ENCODE results near the gene GSTM5. TPM values are rescaled to one million over a fixed set of nuclear protein-coding genes. Genes with fewer than 3 reads are reported as not detected.

Gene GSTM5
- polyA plus RNA-seq, 1 donor = 7.2 TPM

GRCh38 chr1:109759513-109760334, 47.7 kb downstream of the GSTM5 start:
- peaks cover 29% of the 10 kb centered on the region for H3K4me1 ChIP-seq (ENCODE audit: control insufficient read depth, insufficient read depth, low read length)
- no peaks in the 10 kb centered on the region for H3K27me3 ChIP-seq (ENCODE audit: control insufficient read depth, insufficient read depth, low read length)
- no peaks in the 10 kb centered on the region for H3K9me3 ChIP-seq (ENCODE audit: control insufficient read depth, low read depth, low read length)
- no peak overlapping the region for H3K4me3 ChIP-seq (ENCODE audit: low read length)
- 90% methylated on average over 2 of the region's 11 CpGs for WGBS (ENCODE audit: insufficient coverage, low lambda C conversion rate)
- no peak for DNase-seq
- peaks cover 63% of the 10 kb centered on the region for H3K36me3 ChIP-seq (ENCODE audit: control insufficient read depth, insufficient read depth, low read length)
- no peak overlapping the region for H3K27ac ChIP-seq (ENCODE audit: low read length)

- Histone ChIP-seq H3K9me3 (ENCODE audit: control insufficient read depth, low read depth, low read length) (no peaks in the 10 kb centered on the region), H3K27ac (ENCODE audit: low read length) (no peak overlapping the region), H3K4me1 (ENCODE audit: control insufficient read depth, insufficient read depth, low read length) (peaks cover 39% of the 10 kb centered on the region), H3K36me3 (ENCODE audit: control insufficient read depth, insufficient read depth, low read length) (peaks cover 59% of the 10 kb centered on the region), H3K4me3 (ENCODE audit: low read length) (no peak overlapping the region), H3K27me3 (ENCODE audit: control insufficient read depth, insufficient read depth, low read length) (no peaks in the 10 kb centered on the region)
- WGBS (ENCODE audit: insufficient coverage, low lambda C conversion rate) = no CpG with 5 or more reads among the region's 7 CpGs
- DNase-seq = no peak
Observed at GRCh38 chr1:109760581-109761226, 48.7 kb downstream of the GSTM5 start.

GRCh38 chr1:109761227-109762038, 49.4 kb downstream of the GSTM5 start:
- H3K27me3 ChIP-seq (ENCODE audit: control insufficient read depth, insufficient read depth, low read length) = no peaks in the 10 kb centered on the region
- H3K27ac ChIP-seq (ENCODE audit: low read length) = no peak overlapping the region
- H3K4me3 ChIP-seq (ENCODE audit: low read length) = peak overlapping the region; percentile 92
- WGBS (ENCODE audit: insufficient coverage, low lambda C conversion rate) = 20% methylated on average over 1 of the region's 14 CpGs
- no peak for DNase-seq
- H3K4me1 ChIP-seq (ENCODE audit: control insufficient read depth, insufficient read depth, low read length) = peaks cover 46% of the 10 kb centered on the region
- no peaks in the 10 kb centered on the region for H3K9me3 ChIP-seq (ENCODE audit: control insufficient read depth, low read depth, low read length)
- peaks cover 53% of the 10 kb centered on the region for H3K36me3 ChIP-seq (ENCODE audit: control insufficient read depth, insufficient read depth, low read length)

GRCh38 chr1:109762039-109762585, 50.1 kb downstream of the GSTM5 start:
- no peak for DNase-seq
- no peaks in the 10 kb centered on the region for H3K9me3 ChIP-seq (ENCODE audit: control insufficient read depth, low read depth, low read length)

DNA sequence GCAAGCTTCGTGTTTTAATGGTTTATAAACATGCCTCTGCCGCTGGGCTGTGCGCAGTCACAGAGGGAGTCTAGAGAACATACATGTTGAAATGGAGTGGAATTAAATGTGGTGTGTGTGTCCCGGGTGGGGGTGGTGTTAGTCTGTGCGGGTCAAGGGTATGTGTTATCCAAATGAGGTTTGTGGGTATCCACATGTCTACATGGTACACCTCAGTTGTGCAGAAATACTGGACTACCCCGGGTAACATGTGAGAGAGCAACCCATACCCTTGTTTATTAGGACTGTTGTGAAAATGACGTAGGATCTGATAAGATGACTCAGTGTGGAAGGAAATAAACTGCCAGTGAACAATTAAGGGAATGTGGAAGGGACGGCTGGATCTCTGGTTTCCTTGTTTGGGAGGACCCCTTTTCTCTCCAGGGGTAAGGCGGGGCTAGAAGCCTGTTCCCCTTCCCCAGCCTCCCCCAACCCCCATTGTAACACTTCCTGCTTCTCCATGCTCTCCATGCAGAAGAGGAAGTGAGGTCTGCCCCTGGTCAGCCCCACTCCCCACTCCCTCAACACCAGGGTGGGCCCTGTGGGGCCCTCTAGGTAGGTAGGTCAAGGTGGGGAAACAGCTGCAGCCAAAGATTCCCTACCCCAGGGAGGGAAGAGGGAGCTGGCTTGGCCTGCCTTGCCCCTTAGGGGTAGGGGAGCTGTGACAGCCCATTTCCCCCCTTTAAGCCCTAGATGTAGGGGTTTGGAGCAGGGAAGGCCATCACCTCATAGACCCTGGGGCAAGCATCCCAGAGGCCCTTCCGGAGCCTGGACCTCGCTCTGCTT, 51.0 kb downstream of the GSTM5 start:
- peak overlapping the region; percentile 92 for H3K4me3 ChIP-seq (ENCODE audit: low read length)
- H3K27ac ChIP-seq (ENCODE audit: low read length) = peak overlapping the region; percentile 97

More at GRCh38 chr1:109762039-109762585, 50.1 kb downstream of the GSTM5 start:
- Histone ChIP-seq H3K27ac (ENCODE audit: low read length) (peak overlapping the region; percentile 97), H3K36me3 (ENCODE audit: control insufficient read depth, insufficient read depth, low read length) (peaks cover 46% of the 10 kb centered on the region), H3K4me3 (ENCODE audit: low read length) (peak overlapping the region; percentile 92), H3K27me3 (ENCODE audit: control insufficient read depth, insufficient read depth, low read length) (no peaks in the 10 kb centered on the region), H3K4me1 (ENCODE audit: control insufficient read depth, insufficient read depth, low read length) (peaks cover 52% of the 10 kb centered on the region)
- WGBS (ENCODE audit: insufficient coverage, low lambda C conversion rate) = no CpG with 5 or more reads among the region's 7 CpGs

GRCh38 chr1:109763646-109764415, 51.8 kb downstream of the GSTM5 start, which contains the start of gene EPS8L3:
Gene EPS8L3 (minus strand): TSS chr1:109763923. CDS start chr1:109761749, 2,174 bp downstream.
- Histone ChIP-seq H3K4me1 (ENCODE audit: control insufficient read depth, insufficient read depth, low read length) (peaks cover 54% of the 10 kb centered on the region), H3K36me3 (ENCODE audit: control insufficient read depth, insufficient read depth, low read length) (peaks cover 29% of the 10 kb centered on the region), H3K9me3 (ENCODE audit: control insufficient read depth, low read depth, low read length) (no peaks in the 10 kb centered on the region), H3K27me3 (ENCODE audit: control insufficient read depth, insufficient read depth, low read length) (no peaks in the 10 kb centered on the region), H3K27ac (ENCODE audit: low read length) (peak within 1 kb of the TSS; percentile 97), H3K4me3 (ENCODE audit: low read length) (peak within 1 kb of the TSS; percentile 92)
- DNase-seq = peak; percentile 94 to 97
- no CpG with 5 or more reads among the region's 11 CpGs for WGBS (ENCODE audit: insufficient coverage, low lambda C conversion rate)

More for the DNA sequence above, 51.0 kb downstream of the GSTM5 start:
- H3K36me3 ChIP-seq (ENCODE audit: control insufficient read depth, insufficient read depth, low read length) = peaks cover 37% of the 10 kb centered on the region
- peaks cover 55% of the 10 kb centered on the region for H3K4me1 ChIP-seq (ENCODE audit: control insufficient read depth, insufficient read depth, low read length)
- no peaks in the 10 kb centered on the region for H3K27me3 ChIP-seq (ENCODE audit: control insufficient read depth, insufficient read depth, low read length)
- peak; percentile 47 to 83 for DNase-seq
- no CpG with 5 or more reads among the region's 11 CpGs for WGBS (ENCODE audit: insufficient coverage, low lambda C conversion rate)
- no peaks in the 10 kb centered on the region for H3K9me3 ChIP-seq (ENCODE audit: control insufficient read depth, low read depth, low read length)

GRCh38 chr1:109764561-109765482, 52.8 kb downstream of the GSTM5 start:
- no CpG with 5 or more reads among the region's 13 CpGs for WGBS (ENCODE audit: insufficient coverage, low lambda C conversion rate)
- H3K4me3 ChIP-seq (ENCODE audit: low read length) = no peak overlapping the region
- H3K27me3 ChIP-seq (ENCODE audit: control insufficient read depth, insufficient read depth, low read length) = no peaks in the 10 kb centered on the region
- peaks cover 53% of the 10 kb centered on the region for H3K4me1 ChIP-seq (ENCODE audit: control insufficient read depth, insufficient read depth, low read length)
- peak overlapping the region; percentile 97 for H3K27ac ChIP-seq (ENCODE audit: low read length)
- DNase-seq = peak; percentile 53 to 71
- H3K9me3 ChIP-seq (ENCODE audit: control insufficient read depth, low read depth, low read length) = no peaks in the 10 kb centered on the region
- H3K36me3 ChIP-seq (ENCODE audit: control insufficient read depth, insufficient read depth, low read length) = peaks cover 19% of the 10 kb centered on the region

DNA sequence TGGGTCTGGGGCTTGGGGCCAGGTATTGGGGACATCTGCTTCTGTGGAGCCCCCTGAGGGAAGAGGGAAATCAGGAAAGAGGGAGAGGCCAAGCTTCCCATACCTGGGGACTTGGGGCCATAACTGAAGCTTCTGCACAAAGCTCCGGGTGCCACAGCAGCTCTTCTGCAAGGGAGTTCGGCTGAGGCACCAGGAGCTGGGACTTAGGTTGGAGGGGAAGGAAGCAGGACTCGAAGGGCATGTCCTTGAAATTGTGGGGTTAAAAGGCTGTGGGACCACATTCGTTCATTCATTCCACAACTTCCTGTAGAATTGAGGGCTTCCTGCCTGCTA, 53.4 kb downstream of the GSTM5 start:
- peaks cover 53% of the 10 kb centered on the region for H3K4me1 ChIP-seq (ENCODE audit: control insufficient read depth, insufficient read depth, low read length)
- WGBS (ENCODE audit: insufficient coverage, low lambda C conversion rate) = no CpG with 5 or more reads among the region's 4 CpGs
- no peak overlapping the region for H3K4me3 ChIP-seq (ENCODE audit: low read length)
- H3K27me3 ChIP-seq (ENCODE audit: control insufficient read depth, insufficient read depth, low read length) = no peaks in the 10 kb centered on the region
- no peak for DNase-seq
- no peaks in the 10 kb centered on the region for H3K9me3 ChIP-seq (ENCODE audit: control insufficient read depth, low read depth, low read length)
- peak overlapping the region; percentile 97 for H3K27ac ChIP-seq (ENCODE audit: low read length)
- peaks cover 13% of the 10 kb centered on the region for H3K36me3 ChIP-seq (ENCODE audit: control insufficient read depth, insufficient read depth, low read length)
